Transverse colon (tissue), 4 donors: ENCODE results near the gene KIF25. TPM values are rescaled to one million over a fixed set of nuclear protein-coding genes. Genes with fewer than 3 reads are reported as not detected.

Source experiments
- DNase-seq: peaks from one replicate; pipeline ENCODE4 v3.0.0-alpha.2; 2019
- H3K27ac ChIP-seq, 4 donors: fragments of 200-600 bp; sonication (generic); 2 replicates each; pipeline ENCODE4 v1.5.1; 2016 to 2018; ENCODE audit warnings: inconsistent platforms in 4 of 4
- H3K27me3 ChIP-seq: fragments of 200-600 bp; sonication (generic); 2 replicates; pipeline ENCODE4 v1.5.1; 2017; ENCODE audit warnings: inconsistent platforms
- H3K36me3 ChIP-seq, 4 donors: fragments of 200-600 bp; sonication (generic); 2 replicates each; pipeline ENCODE4 v1.5.1; 2017 to 2019; ENCODE audit warnings: inconsistent platforms in 4 of 4
- H3K4me1 ChIP-seq, 4 donors: fragments of 200-600 bp; sonication (generic); 2 replicates each; pipeline ENCODE4 v1.5.1; 2017 to 2020; ENCODE audit warnings: inconsistent platforms in 4 of 4
- H3K4me3 ChIP-seq, 4 donors: fragments of 200-600 bp; sonication (generic); 1 replicate in 1 of 4; 2 replicates in 3 of 4; pipeline versions ENCODE4 v1.5.1 to v1.6.1; 2017 to 2019; ENCODE audit warnings: inconsistent platforms in 4 of 4
- H3K9me3 ChIP-seq, 2 donors: fragments of 200-600 bp; sonication (generic); 2 replicates each; pipeline ENCODE4 v1.5.1; 2017 to 2019; ENCODE audit warnings: inconsistent platforms in 2 of 2
- EP300 ChIP-seq: sonication (generic); formaldehyde crosslinking; IDR thresholded peaks from one replicate; pipeline ENCODE4 v1.6.1; 2017; ENCODE audit warnings: antibody characterized with exemption, low read depth
- POLR2A ChIP-seq: fragments of 450-650 bp; IDR thresholded peaks from one replicate; pipeline ENCODE4 v1.6.1; 2016; ENCODE audit warnings: antibody characterized with exemption, mild to moderate bottlenecking, moderate library complexity
- POLR2AphosphoS5 ChIP-seq, 3 donors: sonication (generic); formaldehyde crosslinking; IDR thresholded peaks; one replicate each; pipeline ENCODE4 v1.6.1; 2016; ENCODE audit warnings: antibody characterized with exemption in 3 of 3
- WGBS, 2 donors: methylation state at CpG; one replicate each; pipeline ENCODE4 v1.1.5; 2018; ENCODE audit warnings: low coverage in 1 of 2; 5-methylcytosine and 5-hydroxymethylcytosine counted together
- in situ Hi-C, 4 donors: fragments of 200-750 bp; cut with MboI; loops; one replicate each; pipeline versions ENCODE4 v1.15.0 to v1.15.1; 2017; ENCODE audit warnings: low sequenced_read_pairs in 3 of 4, low pct_ligation_motif_present in 1 of 4, low pct_unique_long_range_greater_than_20kb in 1 of 4
- intact Hi-C: fragments of 100-400 bp; cut with DNase I; formaldehyde crosslinking; loops from one replicate; pipeline ENCODE4 v1.15.1; 2023; ENCODE audit warnings: low total_unique reads
- total RNA-seq, 4 donors: library from RNA; depleted of rRNA; stranded (reverse); fragments of >200 nt; gene quantifications; one replicate each; pipeline ENCODE4 v1.1.0, GENCODE V29; 2016
- TF ChIP-seq, protein P1 (sequence below), 5 experiments: fragments of 200-600 bp in 3 of 5; fragments of 450-650 bp in 2 of 5; sonication (generic) in 3 of 5; IDR thresholded peaks; 1 replicate in 2 of 5; 2 replicates in 3 of 5; pipeline ENCODE4 v1.5.1; 2016 to 2017; ENCODE audit warnings: antibody characterized with exemption in 5 of 5, inconsistent platforms in 3 of 5, mild to moderate bottlenecking in 2 of 5, moderate library complexity in 1 of 5

KIF25 gene
- total RNA-seq, 4 donors from 2014 or later, result not detected

DNA sequence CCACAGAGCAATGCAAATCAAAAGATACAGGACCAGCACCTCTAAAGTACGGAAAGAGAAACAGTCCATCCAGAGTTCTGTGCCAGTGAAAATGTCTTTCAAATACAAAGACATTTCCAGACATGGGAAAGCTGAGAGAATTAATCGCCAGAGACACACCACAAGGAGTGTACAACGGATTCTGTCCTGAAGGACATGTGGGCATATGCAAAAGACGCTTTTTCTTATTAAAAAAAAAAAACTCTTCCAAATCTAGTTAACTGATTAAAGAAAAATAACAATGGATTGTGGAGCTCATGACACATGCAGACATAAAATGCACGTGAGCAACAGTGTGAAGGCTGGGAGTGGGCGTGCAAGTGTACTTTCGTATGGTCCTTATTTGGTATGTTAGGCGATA is 22.8 kb downstream of the KIF25 start:
- 84 to 90% methylated on average over 5 to 8 of the region's 8 CpGs for WGBS, 2 donors
- no peaks in the 10 kb centered on the region for H3K27me3 ChIP-seq
- intact Hi-C loops, result no loop called here

GRCh38 chr6:168021581-168021980 is 24.1 kb downstream of the KIF25 start:
- Histone ChIP-seq H3K4me1 (peaks cover 0 to 17% (median 7%) of the 10 kb centered on the region in 4 donors), H3K27ac (no peak overlapping the region), H3K36me3 (no peaks in the 10 kb centered on the region), H3K27me3 (no peaks in the 10 kb centered on the region), H3K9me3 (no peaks in the 10 kb centered on the region), H3K4me3 (no peak overlapping the region)
- no peak for TF ChIP-seq EP300
- no peak for TF ChIP-seq POLR2AphosphoS5 (IDR thresholded peaks at IDR 0.05)
- 68 to 78% methylated on average over 5 of the region's 5 CpGs for WGBS, 2 donors
- DNase-seq, result no peak
- in situ Hi-C loops, result no loop called here
- intact Hi-C loops, result no loop called here

More for the DNA sequence above, 22.8 kb downstream of the KIF25 start:
- Histone ChIP-seq H3K36me3 (no peaks in the 10 kb centered on the region), H3K9me3 (no peaks in the 10 kb centered on the region), H3K4me3 (no peak overlapping the region), H3K4me1 (peaks cover 0 to 24% (median 10%) of the 10 kb centered on the region in 4 donors), H3K27ac (no peak overlapping the region)
- in situ Hi-C loops, result no loop called here
- TF ChIP-seq POLR2AphosphoS5 (IDR thresholded peaks at IDR 0.05) (no peak), POLR2A (no peak), EP300 (no peak)
- TF ChIP-seq, protein P1, sequence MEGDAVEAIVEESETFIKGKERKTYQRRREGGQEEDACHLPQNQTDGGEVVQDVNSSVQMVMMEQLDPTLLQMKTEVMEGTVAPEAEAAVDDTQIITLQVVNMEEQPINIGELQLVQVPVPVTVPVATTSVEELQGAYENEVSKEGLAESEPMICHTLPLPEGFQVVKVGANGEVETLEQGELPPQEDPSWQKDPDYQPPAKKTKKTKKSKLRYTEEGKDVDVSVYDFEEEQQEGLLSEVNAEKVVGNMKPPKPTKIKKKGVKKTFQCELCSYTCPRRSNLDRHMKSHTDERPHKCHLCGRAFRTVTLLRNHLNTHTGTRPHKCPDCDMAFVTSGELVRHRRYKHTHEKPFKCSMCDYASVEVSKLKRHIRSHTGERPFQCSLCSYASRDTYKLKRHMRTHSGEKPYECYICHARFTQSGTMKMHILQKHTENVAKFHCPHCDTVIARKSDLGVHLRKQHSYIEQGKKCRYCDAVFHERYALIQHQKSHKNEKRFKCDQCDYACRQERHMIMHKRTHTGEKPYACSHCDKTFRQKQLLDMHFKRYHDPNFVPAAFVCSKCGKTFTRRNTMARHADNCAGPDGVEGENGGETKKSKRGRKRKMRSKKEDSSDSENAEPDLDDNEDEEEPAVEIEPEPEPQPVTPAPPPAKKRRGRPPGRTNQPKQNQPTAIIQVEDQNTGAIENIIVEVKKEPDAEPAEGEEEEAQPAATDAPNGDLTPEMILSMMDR (IDR thresholded peaks at IDR 0.05), result no peak
- no peak for DNase-seq

- intact Hi-C loops, result no loop called here
- WGBS, 2 donors, result 50 to 55% methylated on average over 6 to 7 of the region's 7 CpGs
- DNase-seq, result no peak
Measured at GRCh38 chr6:168022488-168023321, 25.2 kb downstream of the KIF25 start.

GRCh38 chr6:168024951-168025510 is 27.6 kb downstream of the KIF25 start:
- 71 to 89% methylated on average over 5 to 18 of the region's 18 CpGs for WGBS, 2 donors
- Histone ChIP-seq H3K27ac (peak overlapping the region; percentile 42 to 68 (median 58)), H3K36me3 (no peaks in the 10 kb centered on the region), H3K9me3 (no peaks in the 10 kb centered on the region), H3K4me3 (no peak overlapping the region), H3K27me3 (no peaks in the 10 kb centered on the region), H3K4me1 (peaks cover 0 to 16% (median 7%) of the 10 kb centered on the region in 4 donors)
- in situ Hi-C loops (loop anchor here in 2 of 4 donors (25.0 kb wide), 1 partner anchor 113 kb away; no protein-coding TSS in a partner anchor), intact Hi-C loops (no loop called here)
- no peak for TF ChIP-seq POLR2A
- TF ChIP-seq, protein P1 (IDR thresholded peaks at IDR 0.05), result no peak
- TF ChIP-seq POLR2AphosphoS5 (IDR thresholded peaks at IDR 0.05), result no peak
- TF ChIP-seq EP300, result no peak
- DNase-seq, result no peak

More at GRCh38 chr6:168022488-168023321, 25.2 kb downstream of the KIF25 start:
- Histone ChIP-seq H3K9me3 (no peaks in the 10 kb centered on the region), H3K36me3 (no peaks in the 10 kb centered on the region), H3K4me1 (peaks cover 0 to 16% (median 7%) of the 10 kb centered on the region in 4 donors), H3K4me3 (no peak overlapping the region), H3K27ac (no peak overlapping the region), H3K27me3 (no peaks in the 10 kb centered on the region)
- no peak for TF ChIP-seq EP300
- TF ChIP-seq, protein P1 (IDR thresholded peaks at IDR 0.05), result peak in 1 of 5 experiments; percentile 12
- in situ Hi-C loops, result no loop called here
